ENCODE measurements around the gene TSPAN2.

TSPAN2 gene

GRCh38 chr1:115089420-115090185, at the start of gene TSPAN2:
Gene TSPAN2 (minus strand): TSS chr1:115089503. CDS start chr1:115089432, 71 bp downstream.
- TF ChIP-seq GATA2 (IDR thresholded peaks at IDR 0.05; ENCODE audit: low read depth, low read length), result 0 out of 2 replicates have a peak, but pooled peaks have one; percentile 6
- TF ChIP-seq GATA3 (IDR thresholded peaks at IDR 0.05; ENCODE audit: low read depth, low read length), result no peak

- TF ChIP-seq GATA3 (IDR thresholded peaks at IDR 0.05; ENCODE audit: low read depth, low read length) (no peak), GATA2 (IDR thresholded peaks at IDR 0.05; ENCODE audit: low read depth, low read length) (no peak)
Measured at GRCh38 chr1:115138973-115139372, 49.7 kb upstream of the TSPAN2 start.

- no peak for TF ChIP-seq GATA3 (IDR thresholded peaks at IDR 0.05; ENCODE audit: low read depth, low read length)
- TF ChIP-seq GATA2 (IDR thresholded peaks at IDR 0.05; ENCODE audit: low read depth, low read length), result no peak
Measured at GRCh38 chr1:115138271-115138670, 49.0 kb upstream of the TSPAN2 start.

- TF ChIP-seq GATA3 (IDR thresholded peaks at IDR 0.05; ENCODE audit: low read depth, low read length) (no peak), GATA2 (IDR thresholded peaks at IDR 0.05; ENCODE audit: low read depth, low read length) (no peak)
Measured at GRCh38 chr1:115137191-115137590, 47.9 kb upstream of the TSPAN2 start.

GRCh38 chr1:115136706-115137105, 47.4 kb upstream of the TSPAN2 start:
- no peak for TF ChIP-seq GATA3 (IDR thresholded peaks at IDR 0.05; ENCODE audit: low read depth, low read length)
- TF ChIP-seq GATA2 (IDR thresholded peaks at IDR 0.05; ENCODE audit: low read depth, low read length), result no peak

GRCh38 chr1:115136106-115136505, 46.8 kb upstream of the TSPAN2 start:
- TF ChIP-seq GATA3 (IDR thresholded peaks at IDR 0.05; ENCODE audit: low read depth, low read length), result no peak
- no peak for TF ChIP-seq GATA2 (IDR thresholded peaks at IDR 0.05; ENCODE audit: low read depth, low read length)

GRCh38 chr1:115135681-115136080, 46.4 kb upstream of the TSPAN2 start:
- TF ChIP-seq GATA3 (IDR thresholded peaks at IDR 0.05; ENCODE audit: low read depth, low read length) (no peak), GATA2 (IDR thresholded peaks at IDR 0.05; ENCODE audit: low read depth, low read length) (no peak)

GRCh38 chr1:115134850-115135480, 45.7 kb upstream of the TSPAN2 start:
- TF ChIP-seq GATA2 (IDR thresholded peaks at IDR 0.05; ENCODE audit: low read depth, low read length) (no peak), GATA3 (IDR thresholded peaks at IDR 0.05; ENCODE audit: low read depth, low read length) (no peak)

GRCh38 chr1:115134231-115134630, 44.9 kb upstream of the TSPAN2 start:
- TF ChIP-seq GATA3 (IDR thresholded peaks at IDR 0.05; ENCODE audit: low read depth, low read length) (no peak), GATA2 (IDR thresholded peaks at IDR 0.05; ENCODE audit: low read depth, low read length) (no peak)

- no peak for TF ChIP-seq GATA2 (IDR thresholded peaks at IDR 0.05; ENCODE audit: low read depth, low read length)
- no peak for TF ChIP-seq GATA3 (IDR thresholded peaks at IDR 0.05; ENCODE audit: low read depth, low read length)
Measured at GRCh38 chr1:115133440-115133839, 44.1 kb upstream of the TSPAN2 start.

GRCh38 chr1:115130786-115131185, 41.5 kb upstream of the TSPAN2 start:
- TF ChIP-seq GATA2 (IDR thresholded peaks at IDR 0.05; ENCODE audit: low read depth, low read length), result no peak
- TF ChIP-seq GATA3 (IDR thresholded peaks at IDR 0.05; ENCODE audit: low read depth, low read length), result no peak

- TF ChIP-seq GATA2 (IDR thresholded peaks at IDR 0.05; ENCODE audit: low read depth, low read length) (no peak), GATA3 (IDR thresholded peaks at IDR 0.05; ENCODE audit: low read depth, low read length) (no peak)
Measured at GRCh38 chr1:115129071-115129640, 39.9 kb upstream of the TSPAN2 start.

- TF ChIP-seq GATA2 (IDR thresholded peaks at IDR 0.05; ENCODE audit: low read depth, low read length) (no peak), GATA3 (IDR thresholded peaks at IDR 0.05; ENCODE audit: low read depth, low read length) (no peak)
Measured at GRCh38 chr1:115127539-115127938, 38.2 kb upstream of the TSPAN2 start.

- TF ChIP-seq GATA3 (IDR thresholded peaks at IDR 0.05; ENCODE audit: low read depth, low read length), result no peak
- TF ChIP-seq GATA2 (IDR thresholded peaks at IDR 0.05; ENCODE audit: low read depth, low read length), result no peak
Measured at GRCh38 chr1:115126516-115126915, 37.2 kb upstream of the TSPAN2 start.

- TF ChIP-seq GATA3 (IDR thresholded peaks at IDR 0.05; ENCODE audit: low read depth, low read length) (no peak), GATA2 (IDR thresholded peaks at IDR 0.05; ENCODE audit: low read depth, low read length) (no peak)
Measured at GRCh38 chr1:115123116-115123515, 33.8 kb upstream of the TSPAN2 start.

Measured in SH-SY5Y (cell line).